HG03095 (cell line): ENCODE results near the gene TXNDC15.
A peak's percentile ranks its signal among the peaks of the same experiment; 100 is the strongest.
"Not testable (repeated sequence)": the region's sequence is repeated elsewhere in the genome, so short reads cannot be mapped to it uniquely, and the experiment has no call there.

ENCODE experiments used
- ATAC-seq: cut with Tn5 transposase; IDR thresholded peaks from one replicate; pipeline ENCODE4 v1.9.1; 2021; ENCODE audit warnings: moderate library complexity; ENCODE audit not compliant: unreplicated experiment

The TXNDC15 gene

DNA sequence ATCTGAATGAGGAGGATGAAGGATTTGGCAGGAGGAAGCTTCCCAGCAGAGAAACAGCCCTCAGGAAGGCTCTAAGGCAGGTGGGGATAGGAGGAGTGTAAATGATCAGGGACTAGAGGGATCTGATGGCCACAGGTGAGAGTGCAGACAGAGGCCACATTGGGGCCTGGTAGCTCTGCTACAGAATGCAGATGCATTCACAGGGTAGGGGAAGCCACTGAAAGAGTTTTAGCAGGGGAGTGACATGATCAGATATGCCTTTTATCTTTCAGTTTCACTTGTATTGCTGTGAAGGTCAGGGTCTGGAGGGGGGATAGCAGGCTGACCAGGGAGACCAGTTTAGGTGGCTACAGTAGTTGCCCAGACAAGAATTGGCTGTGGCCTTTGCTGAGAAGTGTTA, 3.0 kb downstream of the TXNDC15 start:
- ATAC-seq, result no peak

DNA sequence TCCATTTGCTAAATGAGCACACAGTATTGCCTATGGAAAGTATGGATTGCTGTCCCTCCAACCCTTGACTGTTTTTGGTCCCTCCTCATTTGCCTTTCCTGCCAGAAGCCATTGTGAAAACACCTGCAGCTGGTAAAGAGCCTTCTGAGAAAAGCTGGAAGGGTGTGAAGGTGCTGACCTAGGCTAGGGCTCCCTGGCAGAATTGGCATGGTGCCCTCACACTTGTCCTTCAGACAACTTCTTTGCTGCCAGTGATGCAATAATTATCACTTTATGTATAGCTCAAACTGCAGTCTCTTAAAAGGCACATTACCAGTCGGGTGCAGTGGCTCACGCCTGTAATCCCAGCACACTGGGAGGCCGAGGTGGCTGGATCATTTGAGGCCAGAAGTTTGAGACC, 4.2 kb downstream of the TXNDC15 start:
- no peak for ATAC-seq

DNA sequence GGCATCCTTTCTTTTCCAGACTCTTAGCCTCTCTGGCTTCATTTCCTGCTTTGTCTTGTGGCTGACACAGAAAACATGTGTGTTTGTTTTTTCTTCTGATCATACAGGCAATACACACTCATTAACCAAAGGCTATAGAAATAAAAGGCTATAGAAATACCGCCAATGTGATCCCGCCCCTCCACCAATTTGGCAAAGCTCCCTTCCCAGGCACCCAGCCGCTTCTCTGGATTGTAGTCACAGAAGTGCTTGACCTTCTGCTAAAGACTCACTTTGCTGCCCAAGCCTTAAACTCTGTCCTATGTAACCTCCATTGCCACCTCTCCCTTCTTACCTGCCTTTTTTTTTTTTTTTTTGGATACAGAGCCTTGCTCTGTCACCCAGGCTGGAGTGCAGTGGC, 5.3 kb downstream of the TXNDC15 start:
- ATAC-seq, result no peak

DNA sequence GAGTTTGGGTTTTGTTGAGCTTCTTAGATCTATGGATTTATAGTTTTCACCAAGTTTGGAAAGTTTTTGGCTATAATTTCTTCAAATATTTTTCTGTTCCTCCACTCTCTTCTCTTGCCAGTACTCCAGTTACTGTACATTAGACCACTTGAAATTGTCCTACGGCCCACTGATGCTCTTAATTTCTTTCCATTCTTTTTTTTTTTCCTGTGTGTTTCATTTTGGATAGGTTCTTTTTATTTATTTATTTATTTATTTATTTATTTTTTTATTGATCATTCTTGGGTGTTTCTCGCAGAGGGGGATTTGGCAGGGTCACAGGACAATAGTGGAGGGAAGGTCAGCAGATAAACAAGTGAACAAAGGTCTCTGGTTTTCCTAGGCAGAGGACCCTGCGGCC, 6.8 kb downstream of the TXNDC15 start:
- ATAC-seq, result not testable (repeated sequence)

DNA sequence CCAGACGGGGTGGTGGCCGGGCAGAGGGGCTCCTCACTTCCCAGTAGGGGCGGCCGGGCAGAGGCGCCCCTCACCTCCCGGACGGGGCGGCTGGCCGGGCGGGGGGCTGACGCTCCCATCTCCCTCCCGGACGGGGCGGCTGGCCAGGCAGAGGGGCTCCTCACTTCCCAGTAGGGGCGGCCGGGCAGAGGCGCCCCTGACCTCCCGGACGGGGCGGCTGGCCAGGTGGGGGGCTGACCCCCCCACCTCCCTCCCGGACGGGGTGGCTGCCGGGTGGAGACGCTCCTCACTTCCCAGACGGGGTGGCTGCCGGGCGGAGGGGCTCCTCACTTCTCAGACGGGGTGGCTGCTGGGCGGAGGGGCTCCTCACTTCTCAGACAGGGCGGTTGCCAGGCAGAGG, 7.5 kb downstream of the TXNDC15 start:
- not testable (repeated sequence) for ATAC-seq

DNA sequence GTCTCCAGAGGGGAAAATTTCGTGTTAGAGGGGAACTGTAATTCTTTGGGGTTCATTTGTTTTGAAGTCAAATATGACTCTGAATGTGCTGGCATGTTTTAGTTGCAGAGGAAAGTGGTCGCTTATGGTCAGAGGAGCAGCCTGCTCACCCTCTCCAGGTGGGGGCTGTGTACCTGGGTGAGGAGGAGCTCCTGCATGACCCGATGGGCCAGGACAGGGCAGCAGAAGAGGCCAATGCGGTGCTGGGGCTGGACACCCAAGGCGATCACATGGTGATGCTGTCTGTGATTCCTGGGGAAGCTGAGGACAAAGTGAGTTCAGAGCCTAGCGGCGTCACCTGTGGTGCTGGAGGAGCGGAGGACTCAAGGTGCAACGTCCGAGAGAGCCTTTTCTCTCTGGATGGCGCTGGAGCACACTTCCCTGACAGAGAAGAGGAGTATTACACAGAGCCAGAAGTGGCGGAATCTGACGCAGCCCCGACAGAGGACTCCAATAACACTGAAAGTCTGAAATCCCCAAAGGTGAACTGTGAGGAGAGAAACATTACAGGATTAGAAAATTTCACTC, 13.5 kb downstream of the TXNDC15 start:
- ATAC-seq, result no peak

DNA sequence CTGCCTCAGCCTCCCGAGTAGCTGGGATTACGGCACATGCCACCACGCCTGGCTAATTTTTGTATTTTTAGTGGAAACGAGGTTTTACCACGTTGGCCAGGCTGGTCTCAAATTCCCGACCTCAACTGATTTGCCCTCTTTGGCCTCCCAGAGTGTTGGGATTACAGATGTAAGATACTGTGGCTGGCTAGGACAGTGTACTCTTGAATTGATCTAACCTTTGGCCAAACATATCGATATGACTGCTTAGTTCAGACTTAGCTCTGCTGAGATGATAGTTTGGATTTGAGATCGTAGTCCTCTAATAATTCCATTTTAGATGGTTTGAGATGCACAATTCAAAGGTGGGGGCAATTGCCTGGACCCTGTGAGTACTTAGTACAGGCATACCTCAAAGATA, 15.2 kb downstream of the TXNDC15 start:
- ATAC-seq, result no peak

DNA sequence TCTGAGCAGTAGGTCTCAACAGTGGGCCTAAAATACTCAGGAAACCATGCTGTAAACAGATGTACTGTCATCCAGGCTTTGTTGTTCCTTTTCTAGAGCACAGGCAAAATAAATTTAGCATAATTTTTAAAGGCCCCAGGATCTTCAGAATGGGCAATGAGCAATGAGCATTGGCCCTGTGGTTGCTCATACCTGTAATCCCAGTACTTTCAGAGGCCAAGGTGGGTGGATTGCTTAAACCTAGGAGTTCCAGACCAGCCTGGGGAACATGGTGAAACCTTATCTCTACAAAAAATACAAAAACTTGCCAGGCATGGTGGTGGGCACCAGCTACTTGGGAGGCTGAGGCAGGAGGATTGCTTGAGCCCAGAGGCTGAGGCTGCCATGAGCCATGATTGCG, 17.3 kb downstream of the TXNDC15 start:
- no peak for ATAC-seq

DNA sequence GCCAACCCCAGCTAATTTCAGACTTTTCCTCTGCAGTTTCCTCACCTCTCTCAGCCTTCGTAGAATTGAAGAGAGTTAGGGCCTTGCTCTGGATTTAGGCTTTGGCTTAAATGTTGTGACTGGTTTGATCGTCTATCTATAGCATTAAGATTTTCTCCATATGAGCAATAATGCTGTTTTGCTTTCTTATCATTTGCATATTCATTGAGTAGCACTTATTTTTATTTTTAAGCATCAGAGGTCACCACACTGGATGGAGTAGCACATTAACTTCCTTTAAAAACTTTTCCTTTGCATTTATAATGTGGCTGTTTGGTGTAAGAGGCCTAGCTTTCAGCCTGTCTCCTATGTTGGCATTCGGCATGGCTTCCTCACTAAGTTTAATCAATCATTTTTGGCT, 18.1 kb downstream of the TXNDC15 start:
- no peak for ATAC-seq

DNA sequence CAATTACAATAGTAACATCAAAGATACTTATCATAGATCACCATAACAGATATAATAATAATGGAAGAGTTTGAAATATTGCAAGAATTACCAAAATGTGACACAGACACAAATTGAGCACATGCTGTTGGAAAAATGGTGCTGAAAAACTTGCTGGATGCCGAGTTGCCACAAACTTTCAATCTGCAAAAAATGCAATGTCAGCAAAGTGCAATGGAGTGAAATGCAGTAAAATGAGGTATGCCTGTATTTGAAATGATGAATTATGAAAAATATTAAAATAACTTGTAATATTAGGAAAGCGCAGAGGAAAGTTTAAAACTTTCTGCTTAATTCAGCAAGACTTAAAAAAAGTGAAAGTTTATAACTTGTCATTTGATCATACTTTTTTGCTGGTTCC, 18.8 kb downstream of the TXNDC15 start:
- no peak for ATAC-seq

DNA sequence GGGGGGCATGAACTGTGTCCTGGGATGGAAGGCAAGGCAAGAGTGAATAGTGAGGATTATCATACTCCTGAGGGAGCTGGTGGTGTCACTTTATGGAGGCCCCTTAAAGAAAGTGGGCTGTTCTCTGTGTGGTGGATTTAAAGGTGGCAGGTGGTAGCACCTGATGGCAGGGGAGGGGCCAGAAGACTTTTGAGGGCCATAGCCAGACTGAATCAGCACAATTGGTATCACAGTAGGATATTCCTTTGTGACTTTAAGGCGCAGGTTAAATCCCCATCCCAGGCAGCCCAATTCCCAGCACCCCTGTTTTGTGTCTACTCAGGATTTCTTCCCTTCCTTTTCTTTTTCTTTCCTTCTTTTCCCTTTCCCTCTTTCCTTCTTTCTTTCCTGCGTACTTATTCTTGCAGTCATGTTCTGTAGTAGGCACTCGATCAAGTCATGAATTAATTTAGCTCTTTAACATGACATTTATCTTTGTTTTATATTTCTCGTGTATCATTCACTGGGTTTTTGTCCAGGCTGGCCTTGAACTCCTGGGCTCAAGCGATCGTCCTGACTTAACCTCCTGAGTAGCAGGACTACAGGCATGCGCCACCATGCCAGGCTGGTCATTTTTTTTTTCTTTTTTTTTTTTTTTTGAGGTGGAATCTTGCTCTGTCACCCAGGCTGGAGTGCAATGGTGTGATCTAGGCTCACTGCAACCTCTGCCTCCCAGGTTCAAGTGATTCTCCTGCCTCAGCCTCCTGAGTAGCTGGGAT, 19.8 kb downstream of the TXNDC15 start:
- no peak for ATAC-seq

DNA sequence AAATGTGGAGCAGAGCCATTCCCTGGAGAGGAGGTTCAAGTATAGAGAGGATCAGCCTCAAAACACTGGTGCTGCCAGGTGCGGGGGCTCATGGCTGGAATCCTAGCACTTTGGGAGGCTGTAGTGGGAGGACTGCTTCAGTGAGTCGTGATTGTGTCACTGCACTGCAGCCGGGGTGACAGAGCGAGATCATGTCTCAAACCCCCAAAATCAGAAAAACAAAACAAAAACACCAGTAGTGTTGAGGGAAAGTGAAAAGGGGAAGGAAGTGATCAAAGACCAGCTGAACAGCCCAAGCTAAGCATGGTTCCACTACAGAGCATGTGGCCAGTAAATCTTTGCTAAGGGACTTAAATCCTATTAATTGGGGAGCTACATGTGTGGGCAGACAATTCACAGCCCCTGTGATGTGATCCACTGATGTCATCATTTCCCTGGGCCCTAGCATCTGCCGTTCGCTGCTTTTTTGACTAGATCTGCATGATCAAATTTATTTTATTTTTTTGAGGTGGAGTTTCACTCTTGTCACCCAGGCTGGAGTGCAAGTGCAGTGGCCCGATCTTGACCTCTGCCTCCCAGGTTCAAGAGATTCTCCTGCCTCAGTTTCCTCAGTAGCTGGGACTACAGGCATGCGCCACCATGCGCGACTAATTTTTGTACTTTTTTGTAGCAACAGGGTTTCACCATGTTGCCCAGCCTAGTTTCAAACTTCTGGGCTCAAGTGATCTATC, 28.1 kb downstream of the TXNDC15 start:
- no peak for ATAC-seq

DNA sequence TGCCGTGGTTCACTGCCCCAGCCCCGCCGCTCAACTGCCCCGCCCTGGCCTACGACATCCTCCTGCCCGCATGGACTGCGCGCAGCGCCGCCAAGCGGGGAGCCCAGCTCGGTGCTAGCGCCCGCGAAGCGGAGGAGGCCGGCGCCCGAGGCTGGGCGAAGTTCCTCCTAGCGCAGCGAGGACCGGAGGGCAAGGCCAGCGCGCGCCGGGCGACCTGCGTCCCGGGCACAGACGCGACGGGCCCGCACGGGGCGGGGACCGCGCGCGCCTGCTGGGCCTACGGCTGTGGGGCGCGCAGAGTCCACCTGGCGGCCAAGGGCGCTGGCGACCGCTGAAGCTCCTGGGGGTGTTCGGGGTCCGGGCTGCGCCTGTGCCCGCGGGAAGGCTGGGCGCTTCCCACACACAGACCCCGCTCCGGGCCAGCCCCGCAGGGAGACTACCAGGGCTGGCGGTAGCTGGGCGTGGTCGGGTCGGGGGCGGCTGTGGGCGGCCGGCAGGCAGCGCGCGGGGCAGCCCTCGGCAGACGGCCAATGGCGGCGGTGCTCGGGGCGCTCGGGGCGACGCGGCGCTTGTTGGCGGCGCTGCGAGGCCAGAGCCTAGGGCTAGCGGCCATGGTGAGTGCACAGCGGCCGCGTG, 30.6 kb downstream of the TXNDC15 start, which contains the start of gene PCBD2:
Gene PCBD2, plus strand, starts transcription at position 522 of the 636 bp plus-strand sequence. Its CDS starts 9 bp downstream, at position 531.
- peak; percentile 80 for ATAC-seq

DNA sequence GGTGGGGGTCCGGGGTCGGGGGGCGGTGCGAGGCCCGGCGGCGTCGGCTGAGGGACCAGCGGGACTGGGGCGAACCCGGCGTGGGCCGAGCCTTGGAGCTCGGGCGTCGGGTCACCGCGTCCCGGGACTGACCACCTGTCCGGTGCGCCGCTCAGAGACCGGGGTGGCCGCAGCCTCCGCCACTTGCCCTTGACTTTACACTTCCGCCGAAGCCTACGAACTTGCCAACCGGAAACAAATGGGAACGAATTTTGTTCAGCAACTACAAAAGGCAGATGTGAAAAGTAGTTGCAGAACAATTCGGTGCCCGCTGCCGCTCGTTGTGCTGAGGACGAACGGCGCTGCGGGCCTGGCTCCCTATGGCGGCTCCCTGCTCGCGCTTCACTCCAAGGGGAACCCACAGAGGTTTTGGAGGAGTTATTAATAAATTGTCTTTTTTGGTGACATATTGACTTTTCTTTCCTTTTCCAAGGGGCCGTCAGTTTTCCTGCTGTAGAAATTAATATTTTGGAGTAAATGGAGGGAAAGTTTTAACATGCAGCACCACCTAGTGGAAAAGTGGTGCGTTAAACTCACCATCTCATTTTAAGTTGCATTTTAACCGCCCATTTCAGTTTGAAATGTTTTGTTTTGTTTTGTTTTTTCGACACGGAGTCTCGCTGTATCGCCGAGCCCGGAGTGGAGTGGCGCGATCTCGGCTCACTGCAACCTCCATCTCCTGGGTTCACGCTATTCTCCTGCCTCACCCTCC, 31.2 kb downstream of the TXNDC15 start:
- ATAC-seq, result peak; percentile 23

DNA sequence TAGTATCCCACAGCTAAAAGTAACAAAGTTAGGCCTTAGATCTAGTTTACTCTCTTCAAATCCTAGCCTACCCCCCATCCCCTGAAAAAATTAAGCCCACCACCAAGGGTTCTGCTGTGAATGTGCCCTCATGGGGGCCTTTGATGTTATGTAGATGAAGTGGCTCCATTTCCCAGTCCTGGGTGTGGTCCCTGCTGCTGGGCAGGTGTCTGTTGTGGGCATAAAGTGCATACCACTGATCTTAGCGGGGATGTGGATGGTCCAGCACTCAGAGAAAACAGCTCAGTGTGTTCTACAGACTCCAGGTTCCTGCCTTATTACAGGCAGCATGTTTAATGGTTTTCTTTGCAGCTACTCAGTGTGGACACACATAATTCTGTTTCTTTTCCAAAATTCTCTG, 32.6 kb downstream of the TXNDC15 start:
- no peak for ATAC-seq

DNA sequence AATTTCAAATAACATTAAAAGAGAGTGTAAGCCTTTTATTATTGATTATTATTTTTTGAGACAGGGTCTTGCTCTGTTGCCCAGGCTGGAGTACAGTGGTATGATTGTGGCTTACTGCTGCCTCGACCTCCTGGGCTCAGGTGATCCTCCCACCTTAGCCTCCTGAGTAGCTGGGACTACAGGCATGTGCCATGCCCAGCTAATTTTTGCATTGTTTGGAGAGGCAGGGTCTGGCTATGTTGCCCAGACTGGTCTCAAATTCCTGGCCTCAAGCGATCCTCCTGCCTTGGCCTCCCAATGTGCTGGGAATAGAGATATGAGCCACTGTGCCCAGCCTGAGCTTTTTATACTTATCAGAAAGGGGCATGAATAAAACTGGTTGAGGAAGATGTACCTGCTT, 36.6 kb downstream of the TXNDC15 start:
- not testable (repeated sequence) for ATAC-seq

DNA sequence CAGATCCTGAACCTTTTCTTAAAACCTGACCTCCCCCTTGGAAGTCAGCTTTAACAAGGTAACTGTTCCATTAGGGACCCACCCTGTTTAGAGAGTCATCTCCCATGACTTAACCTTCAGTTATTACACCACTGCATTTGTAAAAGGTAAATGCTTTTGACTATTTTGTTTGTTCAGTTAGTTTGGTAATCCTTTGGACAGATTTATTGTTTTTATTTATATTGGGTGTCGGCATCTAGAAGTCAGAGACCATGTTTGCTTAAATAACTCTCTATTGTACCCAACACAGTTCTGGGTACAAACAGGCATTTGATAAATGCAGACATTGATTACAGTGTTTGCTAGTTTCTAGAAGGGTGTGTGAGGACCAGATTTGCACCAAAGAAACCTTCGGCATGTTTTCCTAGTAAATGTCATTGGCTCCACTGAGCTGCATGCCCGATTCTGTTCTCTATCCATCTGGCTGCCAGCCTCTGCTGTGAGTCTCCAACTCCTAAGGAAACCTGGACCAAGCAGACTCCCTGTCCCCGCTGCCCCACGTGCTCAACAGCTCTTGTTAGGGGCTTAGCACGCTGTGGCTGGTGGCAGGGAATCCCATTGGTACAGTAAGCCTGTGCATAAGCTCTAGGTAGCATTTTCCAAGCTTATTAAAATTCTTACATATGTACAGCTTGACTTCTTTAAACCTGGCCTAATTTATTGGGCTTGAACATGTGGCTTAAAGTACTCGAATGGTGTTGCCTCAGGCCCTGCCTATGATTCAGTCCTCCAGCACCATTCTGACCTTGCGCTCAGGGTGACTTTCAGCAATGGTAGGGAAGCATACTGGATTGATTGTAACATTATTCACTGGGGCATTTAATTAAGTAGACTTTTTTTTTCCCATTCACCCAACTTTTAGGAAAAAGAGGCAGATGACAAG, 37.4 kb downstream of the TXNDC15 start:
- ATAC-seq, result no peak

DNA sequence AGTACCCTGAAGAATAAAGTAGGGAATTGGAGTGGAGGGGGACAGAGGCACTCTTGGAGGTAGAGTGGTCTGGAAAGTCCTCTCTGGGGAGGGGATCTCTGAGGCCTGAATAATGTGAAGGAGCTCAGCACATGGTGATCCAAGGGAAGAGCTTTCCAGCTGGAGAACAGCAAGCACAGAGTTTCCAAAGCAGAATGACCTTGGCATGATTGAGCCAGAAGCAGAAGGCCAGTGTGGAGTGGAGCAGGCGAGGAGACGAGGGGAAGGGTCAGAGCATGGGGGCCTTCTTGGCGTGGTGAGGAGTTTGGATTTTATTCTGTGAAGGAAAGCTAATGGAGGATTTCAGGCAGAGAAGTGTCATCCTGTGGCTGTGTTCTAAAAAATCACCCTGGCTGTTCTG, 39.1 kb downstream of the TXNDC15 start:
- ATAC-seq, result no peak

DNA sequence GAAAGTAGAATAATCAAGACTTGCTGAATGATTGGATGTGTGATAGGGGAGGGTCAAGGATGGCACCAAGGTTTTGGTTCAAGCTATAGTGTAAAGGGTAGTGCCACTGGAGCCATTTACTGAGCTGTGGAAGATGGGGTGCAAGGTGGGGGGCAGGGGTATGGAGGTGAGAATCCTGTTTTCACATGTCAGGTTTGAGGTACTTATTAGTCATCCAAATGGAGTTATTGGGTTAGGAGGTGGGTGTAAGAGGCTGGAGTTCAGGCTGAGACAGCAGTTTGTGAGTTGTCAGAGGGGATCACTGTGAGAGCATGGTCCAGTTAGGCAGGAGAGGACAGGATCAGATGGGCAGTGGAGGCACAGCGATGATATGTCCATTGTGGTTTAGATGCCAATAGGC, 39.6 kb downstream of the TXNDC15 start:
- no peak for ATAC-seq
